ENCODE data around the gene CSTPP1. TPM values are rescaled to one million over a fixed set of nuclear protein-coding genes. Genes with fewer than 3 reads are reported as not detected.
"Not testable (repeated sequence)": the region's sequence is repeated elsewhere in the genome, so short reads cannot be mapped to it uniquely, and the experiment has no call there.

The CSTPP1 gene
- total and polyA plus RNA-seq, 2 donors (not counting 1 experiment from before 2014, with no cell fraction given): 11.5 to 29.0 TPM

DNA sequence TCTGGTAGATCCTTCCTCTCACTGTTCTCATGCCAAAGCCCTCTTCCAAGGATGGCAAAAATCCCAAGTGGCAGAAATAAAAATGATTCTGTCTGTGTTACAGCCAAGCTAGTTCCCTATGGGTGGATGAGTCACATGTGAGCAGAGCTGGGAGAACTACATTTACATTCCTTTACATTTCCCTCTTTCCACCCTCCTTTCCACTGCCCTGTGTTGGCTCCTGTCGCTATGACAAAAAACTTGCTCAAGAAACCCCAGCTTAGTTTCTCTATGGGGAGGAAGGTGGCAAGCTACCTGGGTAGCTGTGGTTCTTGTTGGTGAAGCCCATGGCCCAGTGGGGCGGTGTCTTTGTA, 268.1 kb downstream of the CSTPP1 start:
- no peak overlapping the region for H2AFZ ChIP-seq (ENCODE audit: insufficient read depth, low read depth, low read length, poor library complexity, severe bottlenecking)
- TF ChIP-seq CTCF (IDR thresholded peaks at IDR 0.05): no peak
- no peaks in the 10 kb centered on the region for H3K27me3 ChIP-seq (replicated peaks in 1 of 4; ENCODE audit: control extremely low read depth in 1 of 4, control insufficient read depth in 3 of 4, insufficient read depth in 4 of 4, low read length in 3 of 4)
- ATAC-seq (ENCODE audit: low read depth) (no peak), DNase-seq (no peak)
- H3K27ac ChIP-seq (ENCODE audit: low read length in 2 of 2): no peak overlapping the region
- 100% methylated on average over 1 of the region's 2 CpGs for WGBS (ENCODE audit: insufficient coverage)
- no peaks in the 10 kb centered on the region for H3K79me2 ChIP-seq (ENCODE audit: control insufficient read depth, insufficient read depth, low read length)
- Mint-ChIP-seq H3K27ac (no peak overlapping the region), H3K4me3 (no peak overlapping the region), H3K27me3 (no peaks in the 10 kb centered on the region), H3K9me3 (ENCODE audit: insufficient read depth) (no peaks in the 10 kb centered on the region), H3K4me1 (no peaks in the 10 kb centered on the region)
- H3K9ac ChIP-seq (ENCODE audit: low read length): no peak overlapping the region
- H3K4me1 ChIP-seq (ENCODE audit: control insufficient read depth in 2 of 2, insufficient read depth in 2 of 2, low read length in 2 of 2): no peaks in the 10 kb centered on the region
- no peaks in the 10 kb centered on the region for H3K36me3 ChIP-seq (replicated peaks in 1 of 2; ENCODE audit: control extremely low read depth in 1 of 2, control insufficient read depth in 1 of 2, extremely low read depth in 1 of 2, insufficient read depth in 2 of 2, low read length in 1 of 2)
- CTCF ChIA-PET: no interaction called here
- no peak overlapping the region for H3K4me3 ChIP-seq (ENCODE audit: control extremely low read depth in 1 of 5, extremely low read depth in 1 of 5, insufficient read depth in 1 of 5, low read depth in 2 of 5, low read length in 4 of 5)
- no peak overlapping the region for H3K4me2 ChIP-seq (replicated peaks; ENCODE audit: low read depth, low read length, poor library complexity, severe bottlenecking)
- intact Hi-C loops (cut with micrococcal nuclease): no loop called here
- no peaks in the 10 kb centered on the region for H4K20me1 ChIP-seq (ENCODE audit: control insufficient read depth, insufficient read depth, low read length, poor library complexity, severe bottlenecking)
- POLR2A ChIA-PET: no interaction called here
- H3K9me3 ChIP-seq (ENCODE audit: control extremely low read depth in 1 of 3, control insufficient read depth in 2 of 3, insufficient read depth in 1 of 3, low read length in 2 of 3): no peaks in the 10 kb centered on the region

- H3K4me2 ChIP-seq (replicated peaks; ENCODE audit: low read depth, low read length, poor library complexity, severe bottlenecking); H3K27me3 Mint-ChIP-seq; H3K4me1 ChIP-seq (ENCODE audit: control insufficient read depth in 2 of 2, insufficient read depth in 2 of 2, low read length in 2 of 2); H3K9ac ChIP-seq (ENCODE audit: low read length); DNase-seq; H3K27ac Mint-ChIP-seq; H4K20me1 ChIP-seq (ENCODE audit: control insufficient read depth, insufficient read depth, low read length, poor library complexity, severe bottlenecking); intact Hi-C loops (cut with micrococcal nuclease); CTCF ChIA-PET; H3K36me3 ChIP-seq (replicated peaks in 1 of 2; ENCODE audit: control extremely low read depth in 1 of 2, control insufficient read depth in 1 of 2, extremely low read depth in 1 of 2, insufficient read depth in 2 of 2, low read length in 1 of 2); H3K9me3 ChIP-seq (ENCODE audit: control extremely low read depth in 1 of 3, control insufficient read depth in 2 of 3, insufficient read depth in 1 of 3, low read length in 2 of 3); H3K27ac ChIP-seq (ENCODE audit: low read length in 2 of 2); H3K4me3 ChIP-seq (ENCODE audit: control extremely low read depth in 1 of 5, extremely low read depth in 1 of 5, insufficient read depth in 1 of 5, low read depth in 2 of 5, low read length in 4 of 5); H3K4me3 Mint-ChIP-seq; H3K9me3 Mint-ChIP-seq (ENCODE audit: insufficient read depth); H3K4me1 Mint-ChIP-seq; H3K79me2 ChIP-seq (ENCODE audit: control insufficient read depth, insufficient read depth, low read length); ATAC-seq (ENCODE audit: low read depth); H2AFZ ChIP-seq (ENCODE audit: insufficient read depth, low read depth, low read length, poor library complexity, severe bottlenecking); H3K27me3 ChIP-seq (replicated peaks in 1 of 4; ENCODE audit: control extremely low read depth in 1 of 4, control insufficient read depth in 3 of 4, insufficient read depth in 4 of 4, low read length in 3 of 4): not testable (repeated sequence)
- POLR2A ChIA-PET: interaction anchor here (0.6 to 0.7 kb wide), 2 partner anchors 126 to 203 kb away, joined by 6 to 9 read pairs; no protein-coding TSS in a partner anchor
- 60% methylated on average over 1 of the region's 5 CpGs for WGBS (ENCODE audit: insufficient coverage)
Observed at GRCh38 chr11:47206577-47206976, 270.0 kb downstream of the CSTPP1 start.
